Spleen (tissue), 11 donors: Measurements from ENCODE around the gene FBXL12. TPM values are rescaled to one million over a fixed set of nuclear protein-coding genes. Genes with fewer than 3 reads are reported as not detected.
A peak's percentile ranks its signal among the peaks of the same experiment; 100 is the strongest.

Experiments
- DNase-seq: peaks from one replicate; pipeline ENCODE4 v3.0.0-alpha.2; 2020
- H3K27ac ChIP-seq, 8 donors: fragments of 200-600 bp; sonication (generic) in 7 of 8; 1 replicate in 4 of 8; 2 replicates in 4 of 8; pipeline versions ENCODE4 v1.5.0 to v1.8.0; 2016 to 2021; ENCODE audit warnings: inconsistent platforms in 4 of 8, mild to moderate bottlenecking in 4 of 8, moderate library complexity in 1 of 8
- H3K27me3 ChIP-seq, 7 donors: fragments of 200-600 bp; sonication (generic) in 6 of 7; replicated peaks in 1 of 7; 1 replicate in 4 of 7; 2 replicates in 3 of 7; pipeline versions ENCODE4 v1.5.0 to v1.8.0; 2016 to 2021; ENCODE audit warnings: inconsistent platforms in 3 of 7, mild to moderate bottlenecking in 1 of 7
- H3K36me3 ChIP-seq, 6 donors: fragments of 200-600 bp; sonication (generic) in 5 of 6; 1 replicate in 4 of 6; 2 replicates in 2 of 6; pipeline versions ENCODE4 v1.5.0 to v1.8.0; 2016 to 2021; ENCODE audit warnings: inconsistent platforms in 2 of 6
- H3K4me1 ChIP-seq, 6 donors: fragments of 200-600 bp; sonication (generic) in 5 of 6; 1 replicate in 3 of 6; 2 replicates in 3 of 6; pipeline versions ENCODE4 v1.5.0 to v1.8.0; 2016 to 2021; ENCODE audit warnings: inconsistent platforms in 3 of 6
- H3K4me3 ChIP-seq, 8 donors: fragments of 200-600 bp; sonication (generic) in 7 of 8; 1 replicate in 4 of 8; 2 replicates in 4 of 8; pipeline versions ENCODE4 v1.5.0 to v1.8.0; 2016 to 2021; ENCODE audit warnings: inconsistent platforms in 4 of 8, mild to moderate bottlenecking in 4 of 8, moderate library complexity in 2 of 8
- H3K9me3 ChIP-seq, 8 donors: fragments of 200-600 bp; sonication (generic) in 7 of 8; 1 replicate in 4 of 8; 2 replicates in 4 of 8; pipeline versions ENCODE4 v1.5.0 to v1.8.0; 2016 to 2021; ENCODE audit warnings: inconsistent platforms in 4 of 8
- CTCF ChIP-seq, 11 experiments: fragments of 200-600 bp in 7 of 11; fragments of 450-650 bp in 4 of 11; sonication (generic) in 4 of 11; IDR thresholded peaks in 8 of 11; conservative IDR thresholded peaks in 3 of 11; 1 replicate in 7 of 11; 2 replicates in 4 of 11; pipeline versions ENCODE4 v1.4.0 to v1.8.0; 2016 to 2021; ENCODE audit warnings: antibody characterized with exemption in 11 of 11, inconsistent platforms in 4 of 11, mild to moderate bottlenecking in 1 of 11
- POLR2A ChIP-seq, 3 donors: fragments of 450-650 bp; IDR thresholded peaks; one replicate each; pipeline ENCODE4 v1.5.1; 2017; ENCODE audit warnings: antibody characterized with exemption in 3 of 3, mild to moderate bottlenecking in 1 of 3
- POLR2AphosphoS5 ChIP-seq, 3 donors: sonication (generic); formaldehyde crosslinking; IDR thresholded peaks; one replicate each; pipeline ENCODE4 v1.5.1; 2017; ENCODE audit warnings: antibody characterized with exemption in 3 of 3
- WGBS, 5 donors: extraction: QIAGEN DNeasy Blood & Tissue Kit in 3 of 5; methylation state at CpG; one replicate each; pipeline versions ENCODE4 v1.1.5 to v1.1.7; 2013 to 2018; 5-methylcytosine and 5-hydroxymethylcytosine counted together
- intact Hi-C: fragments of 100-400 bp; cut with DNase I; formaldehyde crosslinking; loops from one replicate; pipeline ENCODE4 v1.15.0; 2023; ENCODE audit warnings: low total_unique reads
- polyA plus RNA-seq, 3 donors: library from polyadenylated mRNA; stranded (reverse); fragments of 200-250 nt; gene quantifications; one replicate each; pipeline ENCODE4 v1.2.1, GENCODE V29; 2013
- total RNA-seq, 7 donors: library from RNA; depleted of rRNA in 3 of 7; stranded (reverse); fragments of >200 nt in 3 of 7; fragmentation: NEBNext Ultra II Directional in 4 of 7; extraction: Animal tissue kit (Norgen Biotek cat#: 25700) in 4 of 7; gene quantifications; one replicate each; pipeline versions ENCODE4 v1.1.0 to v1.2.1, GENCODE V29; 2016 to 2021
- donor health status: healthy with polysubstance abuse.
- donor health status: DM: no; HTN: no; CAD: no; lungs with moderate emphysema.
- donor health status: DM: no; HTN: no; CAD: no.
- donor health status: Bipolar disorder and iron deficiency.
- donor health status: healthy.
- donor health status: DM: no; HTN: no; CAD: no.
- donor health status: DM: yes; HTN: yes; CAD: no.

FBXL12 gene
- total and polyA plus RNA-seq, 10 donors, result 14.5 to 31.9 (median 22.1) TPM

- H3K27me3 ChIP-seq, result no peaks in the 10 kb centered on the region
- intact Hi-C loops, result loop anchor here (10.0 kb wide), 1 partner anchor 60 kb away; no protein-coding TSS in a partner anchor
- H3K4me1 ChIP-seq, result peaks cover 0 to 21% (median 15%) of the 10 kb centered on the region in 6 donors
- H3K27ac ChIP-seq, result no peak overlapping the region
- 96 to 98% (median 97%) methylated on average over 33 to 38 of the region's 38 CpGs for WGBS, 5 donors
- no peak for DNase-seq
- no peaks in the 10 kb centered on the region for H3K9me3 ChIP-seq
- H3K4me3 ChIP-seq, result no peak overlapping the region
- H3K36me3 ChIP-seq, result peaks cover 0 to 41% (median 11%) of the 10 kb centered on the region in 6 donors
- TF ChIP-seq POLR2A (IDR thresholded peaks at IDR 0.05) (no peak), POLR2AphosphoS5 (IDR thresholded peaks at IDR 0.05) (peak in 1 of 3 donors; percentile 50)
Measured at GRCh38 chr19:9854282-9854846, 35.5 kb upstream of the FBXL12 start.

GRCh38 chr19:9850235-9850959, 31.5 kb upstream of the FBXL12 start:
- intact Hi-C loops, result loop anchor here (10.0 kb wide), 1 partner anchor 64 kb away; no protein-coding TSS in a partner anchor
- H3K36me3 ChIP-seq, result peaks cover 0 to 76% (median 40%) of the 10 kb centered on the region in 6 donors

GRCh38 chr19:9849791-9850190, 30.9 kb upstream of the FBXL12 start:
- intact Hi-C loops, result loop anchor here (10.0 kb wide), 1 partner anchor 65 kb away; no protein-coding TSS in a partner anchor
- Histone ChIP-seq H3K9me3 (no peaks in the 10 kb centered on the region), H3K27ac (no peak overlapping the region), H3K27me3 (no peaks in the 10 kb centered on the region), H3K36me3 (peaks cover 0 to 82% (median 41%) of the 10 kb centered on the region in 6 donors), H3K4me3 (no peak overlapping the region), H3K4me1 (peaks cover 0 to 9% (median 0%) of the 10 kb centered on the region in 6 donors)
- no peak for DNase-seq
- 81 to 91% (median 85%) methylated on average over 6 to 7 of the region's 7 CpGs for WGBS, 5 donors
- TF ChIP-seq POLR2AphosphoS5 (IDR thresholded peaks at IDR 0.05), result no peak
- no peak for TF ChIP-seq POLR2A (IDR thresholded peaks at IDR 0.05)
- TF ChIP-seq CTCF (IDR thresholded peaks at IDR 0.05 in 8 of 11, conservative IDR thresholded peaks at IDR 0.05 in 3 of 11), result no peak

More at GRCh38 chr19:9850235-9850959, 31.5 kb upstream of the FBXL12 start:
- Histone ChIP-seq H3K27me3 (no peaks in the 10 kb centered on the region), H3K27ac (no peak overlapping the region), H3K4me3 (no peak overlapping the region), H3K4me1 (peaks cover 0 to 9% (median 0%) of the 10 kb centered on the region in 6 donors), H3K9me3 (no peaks in the 10 kb centered on the region)
- no peak for TF ChIP-seq POLR2AphosphoS5 (IDR thresholded peaks at IDR 0.05)
- TF ChIP-seq CTCF (IDR thresholded peaks at IDR 0.05 in 8 of 11, conservative IDR thresholded peaks at IDR 0.05 in 3 of 11), result no peak
- no peak for TF ChIP-seq POLR2A (IDR thresholded peaks at IDR 0.05)
- no peak for DNase-seq
- 77 to 91% (median 88%) methylated on average over 13 to 19 of the region's 19 CpGs for WGBS, 5 donors

- H3K27me3 ChIP-seq, result no peaks in the 10 kb centered on the region
- intact Hi-C loops, result no loop called here
- WGBS, 5 donors, result 89 to 94% (median 92%) methylated on average over 16 to 23 of the region's 23 CpGs
- peaks cover 0 to 9% (median 0%) of the 10 kb centered on the region in 6 donors for H3K4me1 ChIP-seq
- H3K36me3 ChIP-seq, result peaks cover 0 to 92% (median 52%) of the 10 kb centered on the region in 6 donors
- no peak overlapping the region for H3K4me3 ChIP-seq
- no peak for TF ChIP-seq CTCF (IDR thresholded peaks at IDR 0.05 in 8 of 11, conservative IDR thresholded peaks at IDR 0.05 in 3 of 11)
- peak in 1 of 3 donors; percentile 15 for TF ChIP-seq POLR2AphosphoS5 (IDR thresholded peaks at IDR 0.05)
- no peak for TF ChIP-seq POLR2A (IDR thresholded peaks at IDR 0.05)
- peaks cover 0 to 4% (median 4%) of the 10 kb centered on the region in 8 donors for H3K9me3 ChIP-seq
- H3K27ac ChIP-seq, result peak overlapping the region in 1 of 8 donors; percentile 11
- no peak for DNase-seq
Measured at GRCh38 chr19:9848762-9849161, 29.9 kb upstream of the FBXL12 start.
